Measurements from ENCODE around the gene ZC3H14. TPM values are rescaled to one million over a fixed set of nuclear protein-coding genes. Genes with fewer than 3 reads are reported as not detected.

Gene ZC3H14
- total and polyA plus RNA-seq, 4 donors: 22.4 to 54.5 (median 31.7) TPM

DNA sequence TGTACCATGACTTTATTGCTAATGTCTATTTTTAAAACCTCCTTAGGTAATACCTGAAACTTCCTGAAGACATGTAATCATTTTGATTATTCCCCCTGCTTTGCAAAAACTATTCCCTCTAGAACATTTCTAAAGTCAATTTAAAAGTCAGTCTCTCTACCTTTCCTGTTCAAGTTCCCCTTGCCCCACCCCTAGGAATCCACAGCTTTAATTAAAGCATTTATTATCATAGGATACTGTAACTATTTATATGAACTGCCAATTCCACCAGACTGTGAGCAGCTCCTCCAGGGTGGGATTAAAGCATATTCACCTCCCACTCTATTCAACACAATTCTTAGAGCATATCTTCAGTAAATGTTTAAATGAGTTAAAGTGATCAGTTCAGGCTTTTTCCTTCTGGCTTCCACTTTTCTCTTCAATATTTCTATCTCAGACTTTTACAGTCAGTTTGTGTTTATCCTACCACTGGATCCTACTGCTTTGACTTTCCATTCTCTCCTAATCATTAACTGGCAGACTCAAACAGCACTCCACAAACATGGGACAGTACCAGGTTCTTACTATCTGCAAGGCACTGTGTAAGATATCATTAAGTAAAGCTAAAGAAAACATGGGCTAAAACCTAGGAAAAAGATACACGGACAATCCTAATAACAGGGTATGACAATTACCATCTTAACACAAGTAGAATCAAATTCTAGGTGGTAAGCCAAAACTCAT lies 47.2 kb upstream of the ZC3H14 start:
- DNase-seq (ENCODE audit: low spot score): no peak
- H3K9ac ChIP-seq (ENCODE audit: low read depth in 1 of 2, low read length in 2 of 2): no peak overlapping the region
- TF ChIP-seq HNF4G (IDR thresholded peaks at IDR 0.05): no peak
- TF ChIP-seq, protein P1, sequence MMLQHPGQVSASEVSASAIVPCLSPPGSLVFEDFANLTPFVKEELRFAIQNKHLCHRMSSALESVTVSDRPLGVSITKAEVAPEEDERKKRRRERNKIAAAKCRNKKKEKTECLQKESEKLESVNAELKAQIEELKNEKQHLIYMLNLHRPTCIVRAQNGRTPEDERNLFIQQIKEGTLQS (IDR thresholded peaks at IDR 0.05): no peak
- TF ChIP-seq GABPA (IDR thresholded peaks at IDR 0.05 in 1 of 2, conservative IDR thresholded peaks at IDR 0.05 in 1 of 2): no peak
- no peak for TF ChIP-seq NR2F2 (IDR thresholded peaks at IDR 0.05)
- no peak for TF ChIP-seq EGR1 (IDR thresholded peaks at IDR 0.05; ENCODE audit: low read depth in 2 of 2)
- TF ChIP-seq, protein P2, sequence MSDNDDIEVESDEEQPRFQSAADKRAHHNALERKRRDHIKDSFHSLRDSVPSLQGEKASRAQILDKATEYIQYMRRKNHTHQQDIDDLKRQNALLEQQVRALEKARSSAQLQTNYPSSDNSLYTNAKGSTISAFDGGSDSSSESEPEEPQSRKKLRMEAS (IDR thresholded peaks at IDR 0.05): no peak
- TF ChIP-seq, protein P3, sequence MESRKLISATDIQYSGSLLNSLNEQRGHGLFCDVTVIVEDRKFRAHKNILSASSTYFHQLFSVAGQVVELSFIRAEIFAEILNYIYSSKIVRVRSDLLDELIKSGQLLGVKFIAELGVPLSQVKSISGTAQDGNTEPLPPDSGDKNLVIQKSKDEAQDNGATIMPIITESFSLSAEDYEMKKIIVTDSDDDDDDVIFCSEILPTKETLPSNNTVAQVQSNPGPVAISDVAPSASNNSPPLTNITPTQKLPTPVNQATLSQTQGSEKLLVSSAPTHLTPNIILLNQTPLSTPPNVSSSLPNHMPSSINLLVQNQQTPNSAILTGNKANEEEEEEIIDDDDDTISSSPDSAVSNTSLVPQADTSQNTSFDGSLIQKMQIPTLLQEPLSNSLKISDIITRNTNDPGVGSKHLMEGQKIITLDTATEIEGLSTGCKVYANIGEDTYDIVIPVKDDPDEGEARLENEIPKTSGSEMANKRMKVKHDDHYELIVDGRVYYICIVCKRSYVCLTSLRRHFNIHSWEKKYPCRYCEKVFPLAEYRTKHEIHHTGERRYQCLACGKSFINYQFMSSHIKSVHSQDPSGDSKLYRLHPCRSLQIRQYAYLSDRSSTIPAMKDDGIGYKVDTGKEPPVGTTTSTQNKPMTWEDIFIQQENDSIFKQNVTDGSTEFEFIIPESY (IDR thresholded peaks at IDR 0.05): no peak
- no peak for TF ChIP-seq FOXA2 (IDR thresholded peaks at IDR 0.05)
- TF ChIP-seq TAF1 (conservative IDR thresholded peaks at IDR 0.05): no peak
- TF ChIP-seq, protein P4, sequence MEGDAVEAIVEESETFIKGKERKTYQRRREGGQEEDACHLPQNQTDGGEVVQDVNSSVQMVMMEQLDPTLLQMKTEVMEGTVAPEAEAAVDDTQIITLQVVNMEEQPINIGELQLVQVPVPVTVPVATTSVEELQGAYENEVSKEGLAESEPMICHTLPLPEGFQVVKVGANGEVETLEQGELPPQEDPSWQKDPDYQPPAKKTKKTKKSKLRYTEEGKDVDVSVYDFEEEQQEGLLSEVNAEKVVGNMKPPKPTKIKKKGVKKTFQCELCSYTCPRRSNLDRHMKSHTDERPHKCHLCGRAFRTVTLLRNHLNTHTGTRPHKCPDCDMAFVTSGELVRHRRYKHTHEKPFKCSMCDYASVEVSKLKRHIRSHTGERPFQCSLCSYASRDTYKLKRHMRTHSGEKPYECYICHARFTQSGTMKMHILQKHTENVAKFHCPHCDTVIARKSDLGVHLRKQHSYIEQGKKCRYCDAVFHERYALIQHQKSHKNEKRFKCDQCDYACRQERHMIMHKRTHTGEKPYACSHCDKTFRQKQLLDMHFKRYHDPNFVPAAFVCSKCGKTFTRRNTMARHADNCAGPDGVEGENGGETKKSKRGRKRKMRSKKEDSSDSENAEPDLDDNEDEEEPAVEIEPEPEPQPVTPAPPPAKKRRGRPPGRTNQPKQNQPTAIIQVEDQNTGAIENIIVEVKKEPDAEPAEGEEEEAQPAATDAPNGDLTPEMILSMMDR (IDR thresholded peaks at IDR 0.05; ENCODE audit: low read depth, low read length, missing input control): no peak
- no peak for TF ChIP-seq JUND (IDR thresholded peaks at IDR 0.05)
- no peak for TF ChIP-seq RAD21 (IDR thresholded peaks at IDR 0.05)
- TF ChIP-seq, protein P5, sequence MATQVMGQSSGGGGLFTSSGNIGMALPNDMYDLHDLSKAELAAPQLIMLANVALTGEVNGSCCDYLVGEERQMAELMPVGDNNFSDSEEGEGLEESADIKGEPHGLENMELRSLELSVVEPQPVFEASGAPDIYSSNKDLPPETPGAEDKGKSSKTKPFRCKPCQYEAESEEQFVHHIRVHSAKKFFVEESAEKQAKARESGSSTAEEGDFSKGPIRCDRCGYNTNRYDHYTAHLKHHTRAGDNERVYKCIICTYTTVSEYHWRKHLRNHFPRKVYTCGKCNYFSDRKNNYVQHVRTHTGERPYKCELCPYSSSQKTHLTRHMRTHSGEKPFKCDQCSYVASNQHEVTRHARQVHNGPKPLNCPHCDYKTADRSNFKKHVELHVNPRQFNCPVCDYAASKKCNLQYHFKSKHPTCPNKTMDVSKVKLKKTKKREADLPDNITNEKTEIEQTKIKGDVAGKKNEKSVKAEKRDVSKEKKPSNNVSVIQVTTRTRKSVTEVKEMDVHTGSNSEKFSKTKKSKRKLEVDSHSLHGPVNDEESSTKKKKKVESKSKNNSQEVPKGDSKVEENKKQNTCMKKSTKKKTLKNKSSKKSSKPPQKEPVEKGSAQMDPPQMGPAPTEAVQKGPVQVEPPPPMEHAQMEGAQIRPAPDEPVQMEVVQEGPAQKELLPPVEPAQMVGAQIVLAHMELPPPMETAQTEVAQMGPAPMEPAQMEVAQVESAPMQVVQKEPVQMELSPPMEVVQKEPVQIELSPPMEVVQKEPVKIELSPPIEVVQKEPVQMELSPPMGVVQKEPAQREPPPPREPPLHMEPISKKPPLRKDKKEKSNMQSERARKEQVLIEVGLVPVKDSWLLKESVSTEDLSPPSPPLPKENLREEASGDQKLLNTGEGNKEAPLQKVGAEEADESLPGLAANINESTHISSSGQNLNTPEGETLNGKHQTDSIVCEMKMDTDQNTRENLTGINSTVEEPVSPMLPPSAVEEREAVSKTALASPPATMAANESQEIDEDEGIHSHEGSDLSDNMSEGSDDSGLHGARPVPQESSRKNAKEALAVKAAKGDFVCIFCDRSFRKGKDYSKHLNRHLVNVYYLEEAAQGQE (IDR thresholded peaks at IDR 0.05): no peak
- TF ChIP-seq YY1 (IDR thresholded peaks at IDR 0.05): no peak
- no peak for TF ChIP-seq HNF4A (conservative IDR thresholded peaks at IDR 0.05)
- no peak for TF ChIP-seq SP1 (IDR thresholded peaks at IDR 0.05)
- TF ChIP-seq FOXA1 (IDR thresholded peaks at IDR 0.05): no peak

More for the DNA sequence above, 47.2 kb upstream of the ZC3H14 start:
- Histone ChIP-seq H3K27me3 (ENCODE audit: control insufficient read depth in 4 of 4, insufficient read depth in 4 of 4, low read length in 3 of 4) (no peaks in the 10 kb centered on the region), H3K36me3 (ENCODE audit: control insufficient read depth in 4 of 4, insufficient read depth in 3 of 4, low read depth in 1 of 4, low read length in 3 of 4) (peaks cover 0 to 3% (median 3%) of the 10 kb centered on the region in 4 donors), H3K27ac (ENCODE audit: low read depth in 1 of 2, low read length in 2 of 2) (no peak overlapping the region), H3K9me3 (ENCODE audit: control insufficient read depth in 4 of 4, low read length in 3 of 4) (no peaks in the 10 kb centered on the region), H3K4me3 (ENCODE audit: low read depth in 1 of 3, low read length in 3 of 3) (no peak overlapping the region), H3K4me1 (ENCODE audit: control insufficient read depth in 4 of 4, insufficient read depth in 4 of 4, low read length in 3 of 4) (peaks cover 0 to 11% (median 4%) of the 10 kb centered on the region in 4 donors)
- 62% methylated on average over 1 of the region's 1 CpG for WGBS
